SKM-1 (cell line): ENCODE data around the gene MRPS34.
"Not testable (repeated sequence)": the region's sequence is repeated elsewhere in the genome, so short reads cannot be mapped to it uniquely, and the experiment has no call there.

Experiments used
- DNase-seq: peaks from one replicate; lab custom pipeline; 2025; ENCODE audit not compliant: unreplicated experiment; lab: John Stamatoyannopoulos, UW

MRPS34 gene

DNA sequence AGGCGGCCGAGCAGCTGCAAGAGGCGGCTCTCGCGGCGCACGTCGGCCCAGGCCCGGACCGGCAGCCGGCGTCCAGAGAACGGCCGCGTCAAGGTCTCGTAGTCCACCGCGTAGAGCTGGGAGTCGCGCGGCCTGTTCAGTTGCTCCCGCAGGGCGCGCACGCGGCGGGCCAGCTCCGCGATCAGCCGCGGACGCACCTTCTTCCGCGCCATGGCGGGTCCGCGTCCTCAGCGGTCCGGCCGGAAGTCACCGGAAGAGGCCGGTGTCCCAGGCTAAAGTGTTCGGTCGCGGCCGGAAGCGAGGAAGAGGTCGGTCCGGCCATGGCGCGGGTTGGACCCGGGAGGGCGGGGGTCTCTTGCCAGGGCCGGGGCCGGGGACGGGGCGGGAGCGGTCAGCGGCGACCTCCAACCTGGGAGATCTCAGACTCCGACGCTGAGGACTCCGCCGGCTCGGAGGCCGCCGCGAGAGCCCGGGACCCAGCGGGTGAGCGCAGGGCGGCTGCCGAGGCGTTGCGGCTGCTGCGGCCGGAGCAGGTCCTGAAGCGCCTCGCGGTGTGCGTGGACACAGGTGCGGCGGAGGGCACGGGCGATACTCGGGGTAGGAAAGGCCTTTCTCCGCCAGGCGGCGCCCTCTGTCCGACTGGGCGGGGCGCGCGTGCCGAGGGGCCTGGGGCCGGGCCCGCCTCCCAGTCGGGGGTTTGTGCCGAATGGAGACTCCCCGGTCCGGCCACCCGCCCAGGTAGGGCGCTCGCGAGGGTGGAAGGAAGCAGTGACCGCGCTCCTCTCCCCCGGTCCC is at the start of gene MRPS34:
Gene MRPS34, minus strand, starts transcription at position 227 of the 795 bp plus-strand sequence. Its CDS starts 15 bp downstream, at position 212.
- peak; percentile 69 for DNase-seq

DNA sequence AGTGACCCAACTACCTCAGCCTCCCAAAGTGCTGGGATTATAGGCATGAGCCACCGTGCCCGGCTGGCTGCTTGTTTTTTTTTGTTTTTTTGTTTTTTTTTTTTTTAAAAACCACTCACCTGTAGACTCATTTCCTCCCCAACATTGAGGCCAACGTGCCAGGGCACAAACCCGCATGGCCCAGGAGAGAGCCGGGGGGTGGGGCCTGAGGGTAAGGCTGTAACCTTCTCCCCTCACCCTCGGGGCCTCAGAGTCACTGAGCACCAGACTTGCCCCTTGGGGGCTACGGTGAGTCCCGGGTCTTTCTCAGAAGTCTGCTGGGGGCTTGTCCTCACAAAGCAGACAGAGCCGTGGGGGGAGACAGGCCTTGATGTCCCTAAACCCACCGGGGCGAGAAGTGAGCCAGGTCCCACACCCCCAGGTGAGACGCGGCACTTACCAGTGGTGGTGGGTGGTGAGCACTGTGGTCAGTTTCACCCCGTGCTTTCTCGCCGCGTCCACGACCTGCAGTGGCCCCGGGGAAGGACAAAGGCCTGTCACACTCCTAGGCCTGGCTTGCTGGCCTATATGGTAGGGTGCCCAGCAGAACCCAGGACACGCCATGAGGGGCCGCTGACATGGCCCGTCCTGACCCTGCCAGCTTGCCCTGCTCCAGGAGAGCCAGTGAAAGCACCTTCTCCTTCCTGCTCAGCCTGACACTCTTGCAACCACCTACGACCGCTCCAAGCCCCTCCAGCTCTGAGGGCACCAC is 49.1 kb upstream of the MRPS34 start:
- no peak for DNase-seq

DNA sequence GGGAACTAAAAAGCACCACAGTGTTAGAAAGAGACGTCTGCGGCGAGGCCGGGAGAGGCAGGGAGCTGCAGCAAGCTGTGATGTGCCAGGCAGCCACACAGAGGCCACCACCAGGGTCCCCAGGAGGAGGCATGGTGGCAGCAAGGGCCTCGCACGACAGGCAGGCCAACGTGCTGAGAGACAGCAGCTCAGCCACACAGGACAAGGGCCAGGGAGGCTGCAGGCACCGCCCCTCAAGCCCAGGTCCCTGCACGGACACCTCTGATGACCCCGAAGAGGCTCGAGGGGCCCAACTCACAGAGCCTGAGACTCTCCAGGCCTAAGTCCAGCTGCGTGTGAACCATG is 48.0 kb upstream of the MRPS34 start:
- DNase-seq = no peak

GRCh38 chr16:1820096-1820945 is 47.4 kb upstream of the MRPS34 start:
- no peak for DNase-seq

GRCh38 chr16:1819611-1820010 is 46.7 kb upstream of the MRPS34 start:
- no peak for DNase-seq

DNA sequence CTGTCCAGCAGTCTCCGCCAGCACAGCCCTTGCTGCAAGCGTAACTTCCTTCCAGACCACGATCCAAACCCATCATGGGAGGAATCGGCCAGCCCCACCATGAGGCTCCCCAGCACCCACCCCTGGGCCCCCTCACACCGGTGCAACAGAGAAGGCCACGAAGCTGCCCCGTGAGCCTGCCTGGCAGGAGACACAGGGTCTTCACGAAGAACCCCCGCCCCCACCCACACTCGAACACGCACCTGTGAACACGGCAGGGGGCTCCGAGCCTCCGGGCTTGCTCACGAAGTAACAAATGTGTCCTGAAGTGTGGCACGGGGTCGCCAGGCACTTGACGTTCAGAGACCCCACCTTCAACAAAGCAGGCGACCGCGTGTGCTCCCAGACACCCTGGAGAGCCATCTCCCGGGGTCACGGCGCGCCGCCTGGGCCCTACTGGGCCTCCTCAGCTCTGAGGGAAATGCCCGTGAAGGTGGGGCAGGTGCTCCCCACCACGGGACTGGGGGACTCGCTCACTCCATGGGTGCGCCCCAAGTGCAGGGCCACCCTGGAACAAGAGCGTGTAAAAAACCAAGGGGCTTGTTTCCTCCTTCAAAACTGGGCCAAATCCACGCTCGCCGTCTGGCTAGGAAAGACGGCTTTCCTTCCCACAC is 46.1 kb upstream of the MRPS34 start:
- DNase-seq = no peak

- no peak for DNase-seq
Measured at GRCh38 chr16:1818204-1818872, 45.4 kb upstream of the MRPS34 start.

GRCh38 chr16:1817716-1818115 is 44.8 kb upstream of the MRPS34 start:
- DNase-seq = no peak

- DNase-seq = no peak
Measured at GRCh38 chr16:1817276-1817589, 44.3 kb upstream of the MRPS34 start.

DNA sequence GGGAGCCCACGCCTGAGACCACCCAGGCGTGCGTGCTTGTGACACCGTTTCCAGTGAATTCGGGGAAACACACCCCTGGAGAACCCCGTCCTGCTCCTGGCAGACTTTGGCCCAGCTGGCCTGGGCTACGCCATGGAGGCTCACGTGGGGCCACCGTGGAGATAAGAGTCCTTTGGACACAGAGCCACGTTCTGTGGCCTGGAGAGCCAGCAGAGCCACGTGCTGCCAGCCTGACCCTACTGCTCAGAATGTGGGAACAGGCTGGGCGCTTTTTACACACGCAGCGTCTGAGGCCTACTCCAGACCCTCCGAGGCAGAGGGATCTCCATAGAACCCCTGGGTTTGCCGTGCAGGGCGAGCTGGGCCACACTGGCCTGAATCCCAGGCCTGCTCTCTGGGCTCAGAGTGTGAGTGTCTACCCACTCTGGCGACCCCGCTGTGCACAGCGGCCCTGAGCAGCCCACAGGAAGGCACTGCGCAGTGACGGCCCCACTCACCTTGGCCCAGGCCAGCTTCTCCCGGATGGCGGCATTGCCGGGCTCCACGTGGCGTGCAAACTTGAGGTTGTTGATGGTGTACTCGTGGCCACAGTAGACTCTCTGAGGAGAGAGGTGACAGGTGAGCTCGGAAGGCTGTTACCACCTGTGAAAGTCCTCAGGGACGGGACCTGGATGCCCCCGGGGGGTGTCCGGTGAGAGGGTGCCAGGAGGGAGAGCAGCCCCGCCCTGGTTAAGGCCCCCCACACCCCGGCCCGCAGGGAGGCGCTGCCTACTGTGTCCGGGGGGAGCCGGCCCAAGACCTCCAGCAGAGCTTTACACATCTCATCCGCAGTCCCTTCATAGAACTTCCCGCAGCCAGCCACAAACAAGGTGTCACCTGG is 43.7 kb upstream of the MRPS34 start:
- DNase-seq = no peak

- no peak for DNase-seq
Measured at GRCh38 chr16:1815461-1815860, 42.5 kb upstream of the MRPS34 start.

- no peak for DNase-seq
Measured at GRCh38 chr16:1812732-1813163, 39.8 kb upstream of the MRPS34 start.

GRCh38 chr16:1810536-1810935 is 37.6 kb upstream of the MRPS34 start:
- no peak for DNase-seq

DNA sequence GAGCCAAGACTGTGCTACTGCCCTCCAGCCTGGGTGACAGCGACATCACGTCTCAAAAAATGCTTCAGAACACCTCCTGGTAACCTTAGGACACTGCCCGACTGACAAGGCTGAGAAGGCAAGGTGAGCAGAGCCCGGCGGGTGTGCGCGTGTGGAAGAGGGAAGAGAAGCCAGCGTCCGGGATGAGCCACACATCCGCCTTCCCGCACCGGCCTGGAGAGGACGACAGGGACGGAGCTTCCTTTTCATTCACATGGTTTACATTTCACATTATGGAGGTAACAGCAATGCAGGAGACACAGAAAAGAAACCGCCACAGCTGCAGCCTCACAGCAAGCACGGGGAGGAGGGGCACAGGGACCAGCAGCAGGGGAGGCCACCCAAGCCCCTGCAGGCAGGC is 37.2 kb upstream of the MRPS34 start:
- DNase-seq = no peak

DNA sequence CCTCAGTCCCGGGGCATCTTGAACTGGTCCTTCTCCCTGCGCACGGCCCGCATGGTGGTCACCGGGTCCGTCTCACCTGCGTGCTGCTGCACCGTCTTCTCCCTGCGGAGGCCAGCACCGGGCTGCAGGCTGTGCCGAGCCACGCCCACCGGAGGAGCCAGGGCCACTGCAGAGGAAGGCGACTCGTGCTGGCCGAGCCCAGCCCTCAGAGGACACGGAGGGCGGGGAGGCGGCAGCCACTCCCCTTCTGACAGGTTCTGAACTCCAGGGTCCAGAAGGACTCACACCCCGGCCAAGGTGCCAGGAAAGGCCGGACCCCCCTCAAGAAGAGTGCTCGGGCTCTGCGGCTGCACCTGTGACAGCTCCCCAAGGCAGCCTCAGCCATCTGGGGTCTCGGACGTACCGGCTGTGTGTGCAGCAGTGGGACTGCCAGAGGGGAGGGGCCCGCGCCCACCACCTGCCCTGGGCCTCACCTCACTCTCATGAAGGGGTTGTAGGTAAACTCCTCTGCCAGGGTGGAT is 36.4 kb upstream of the MRPS34 start:
- DNase-seq = no peak

DNA sequence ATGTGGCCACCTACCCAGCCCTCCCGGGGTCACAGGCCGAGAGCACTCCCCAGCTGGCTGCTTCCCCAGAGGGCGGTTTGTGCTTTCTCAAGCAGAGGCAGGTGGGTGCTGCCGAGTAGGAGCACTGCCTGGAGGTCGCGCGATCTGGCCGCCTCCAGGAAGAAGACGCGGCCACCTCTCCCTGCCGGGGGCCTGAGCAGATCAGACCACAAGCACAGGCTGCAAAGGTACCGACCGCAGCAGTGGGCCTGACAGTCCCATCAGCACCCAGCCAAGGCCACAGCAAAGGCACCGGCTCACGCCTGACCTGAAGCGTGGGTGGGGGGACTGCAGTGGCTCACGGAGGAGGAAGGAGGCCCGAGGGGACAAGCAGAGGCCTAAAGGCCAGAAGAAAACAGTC is 35.8 kb upstream of the MRPS34 start:
- DNase-seq = no peak

- DNase-seq = no peak
Measured at GRCh38 chr16:1807626-1808025, 34.7 kb upstream of the MRPS34 start.

- DNase-seq = no peak
Measured at GRCh38 chr16:1800701-1801100, 27.8 kb upstream of the MRPS34 start.

GRCh38 chr16:1799263-1799662 is 26.3 kb upstream of the MRPS34 start:
- DNase-seq = not testable (repeated sequence)
